GM10266 (cell line): ENCODE measurements around the gene FBXW2.

Experiments
- DNase-seq: peaks from one replicate; pipeline ENCODE4 v3.0.0; 2012; ENCODE audit errors: extremely low spot score
- CTCF ChIP-seq: IDR thresholded peaks from 2 replicates; pipeline ENCODE4 v1.5.1; 2012; ENCODE audit warnings: mild to moderate bottlenecking, low read depth; ENCODE audit not compliant: control insufficient read depth, insufficient read depth; ENCODE audit errors: missing control alignments

Gene FBXW2

GRCh38 chr9:120830865-120831264 lies 37.6 kb upstream of the FBXW2 start:
- no peak for TF ChIP-seq CTCF
- DNase-seq = no peak

DNA sequence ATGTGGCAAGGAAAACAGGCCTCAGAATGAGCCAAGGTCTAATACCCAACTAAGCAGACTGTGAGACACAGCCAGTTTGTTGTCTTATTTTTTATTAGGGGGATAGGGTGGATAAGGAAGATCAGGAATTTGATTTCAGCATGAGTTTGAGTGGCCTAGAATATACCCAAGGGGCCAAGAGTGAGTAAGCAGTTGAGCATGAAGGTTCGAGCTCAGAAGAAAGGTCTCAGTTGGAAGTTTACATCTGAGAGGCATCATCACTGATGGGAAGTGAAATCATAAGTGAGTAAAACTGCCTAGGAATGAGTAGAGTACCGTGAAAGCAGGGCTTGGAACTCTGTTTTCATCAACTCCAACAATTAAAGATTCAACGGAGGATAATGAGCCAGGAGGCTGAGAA lies 36.9 kb upstream of the FBXW2 start:
- TF ChIP-seq CTCF = no peak
- DNase-seq = no peak

DNA sequence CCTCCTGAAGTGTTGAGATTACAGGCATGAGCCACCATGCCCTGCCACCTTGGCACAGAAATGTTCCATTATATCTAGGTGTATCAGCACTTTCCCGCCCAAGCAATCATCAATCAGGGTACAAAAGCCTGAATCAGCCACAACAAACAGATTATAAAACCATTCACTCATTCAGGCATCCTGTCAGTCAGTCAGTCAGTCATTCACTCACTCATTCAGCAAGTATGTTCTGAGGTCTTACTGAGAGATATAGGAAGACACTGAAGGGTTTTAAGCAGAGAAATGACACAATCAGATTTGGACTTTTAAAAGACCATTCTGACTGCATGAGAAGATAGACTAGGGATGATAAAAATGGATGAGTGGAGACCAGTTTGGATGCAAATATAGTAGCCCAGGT lies 36.4 kb upstream of the FBXW2 start:
- no peak for TF ChIP-seq CTCF
- no peak for DNase-seq

DNA sequence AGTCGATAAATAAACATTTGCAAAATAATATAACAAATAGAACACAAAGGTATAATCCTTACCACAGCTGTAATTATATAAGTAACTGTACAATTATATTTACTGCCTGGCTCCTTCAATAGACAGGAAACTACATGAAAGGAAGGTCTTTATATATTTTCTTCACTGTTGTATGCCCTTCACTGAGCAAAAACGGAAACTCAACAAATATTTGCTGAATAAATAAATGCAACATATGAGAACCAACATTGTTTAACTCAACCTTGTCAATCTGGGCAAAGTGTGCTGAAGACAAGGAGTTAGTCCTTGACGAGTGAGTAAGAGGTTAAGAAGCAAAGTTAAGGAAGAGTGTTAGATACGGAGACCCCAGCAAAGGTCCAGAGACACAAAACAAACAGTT lies 26.9 kb upstream of the FBXW2 start:
- no peak for TF ChIP-seq CTCF

DNA sequence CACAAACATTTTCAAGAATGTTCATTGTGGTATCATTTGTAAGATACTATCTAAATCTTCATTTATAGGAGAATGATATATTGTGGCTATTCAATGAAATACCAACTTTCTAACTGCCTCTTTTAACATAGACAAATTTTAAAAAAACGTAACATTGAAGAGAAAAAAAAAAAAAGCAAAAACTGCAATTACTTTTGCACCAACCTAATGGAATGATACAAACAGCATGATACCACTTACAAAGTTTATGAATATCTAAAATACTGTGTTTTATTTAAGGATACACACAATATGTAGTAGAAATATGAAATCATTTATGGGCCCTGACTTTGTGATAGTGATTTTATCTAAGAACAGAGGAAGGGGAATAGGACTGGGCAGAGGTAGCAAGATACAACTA lies 25.4 kb upstream of the FBXW2 start:
- DNase-seq = no peak
- no peak for TF ChIP-seq CTCF

More for the DNA sequence above, 26.9 kb upstream of the FBXW2 start:
- no peak for DNase-seq

DNA sequence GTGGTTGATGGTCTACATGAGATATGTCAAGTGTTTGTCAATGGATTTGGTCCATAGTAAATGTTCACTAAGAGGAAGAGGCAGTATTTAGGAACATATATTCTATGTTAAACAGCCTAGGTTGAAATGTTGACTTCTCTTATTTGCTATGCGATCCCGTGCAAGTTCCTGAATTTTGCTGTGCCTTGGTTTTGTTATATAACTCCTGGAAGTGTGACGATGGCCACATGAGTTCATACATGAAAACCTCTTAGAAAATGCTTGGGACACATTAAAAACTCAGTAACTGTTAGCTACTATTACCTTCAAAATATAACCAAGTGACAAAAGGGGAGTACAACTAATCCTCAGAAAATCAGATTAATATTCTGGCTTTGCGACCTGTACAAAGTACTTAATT lies 21.9 kb upstream of the FBXW2 start:
- TF ChIP-seq CTCF = no peak
- DNase-seq = no peak

DNA sequence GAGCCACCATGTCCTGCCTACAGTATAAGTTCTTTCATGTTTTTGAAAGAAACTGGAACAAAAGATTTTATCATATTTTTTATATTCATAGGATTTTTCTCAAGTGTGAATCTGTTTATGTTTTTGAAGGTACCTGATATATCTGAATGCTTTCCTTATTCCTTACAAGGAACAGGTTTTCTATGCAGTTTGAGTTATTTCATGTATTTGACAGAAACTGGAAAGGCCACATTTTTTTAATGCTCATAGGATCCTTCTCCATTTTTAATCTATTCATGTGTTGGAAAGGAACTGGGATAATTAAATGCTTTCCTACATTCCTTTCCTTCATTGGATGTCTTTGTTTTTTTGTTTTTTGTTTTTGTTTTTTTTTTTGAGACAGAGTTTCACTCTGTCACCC lies 15.7 kb upstream of the FBXW2 start:
- no peak for DNase-seq
- TF ChIP-seq CTCF = no peak
